Germinal center (tissue), 1 donor: ENCODE results near the gene SEL1L3.
"Not testable (repeated sequence)": the region's sequence is repeated elsewhere in the genome, so short reads cannot be mapped to it uniquely, and the experiment has no call there.

Experiments used
- DNase-seq: peaks from one replicate; pipeline ENCODE4 v3.0.0; 2012; ENCODE audit warnings: mixed read lengths, low spot score

Gene SEL1L3

DNA sequence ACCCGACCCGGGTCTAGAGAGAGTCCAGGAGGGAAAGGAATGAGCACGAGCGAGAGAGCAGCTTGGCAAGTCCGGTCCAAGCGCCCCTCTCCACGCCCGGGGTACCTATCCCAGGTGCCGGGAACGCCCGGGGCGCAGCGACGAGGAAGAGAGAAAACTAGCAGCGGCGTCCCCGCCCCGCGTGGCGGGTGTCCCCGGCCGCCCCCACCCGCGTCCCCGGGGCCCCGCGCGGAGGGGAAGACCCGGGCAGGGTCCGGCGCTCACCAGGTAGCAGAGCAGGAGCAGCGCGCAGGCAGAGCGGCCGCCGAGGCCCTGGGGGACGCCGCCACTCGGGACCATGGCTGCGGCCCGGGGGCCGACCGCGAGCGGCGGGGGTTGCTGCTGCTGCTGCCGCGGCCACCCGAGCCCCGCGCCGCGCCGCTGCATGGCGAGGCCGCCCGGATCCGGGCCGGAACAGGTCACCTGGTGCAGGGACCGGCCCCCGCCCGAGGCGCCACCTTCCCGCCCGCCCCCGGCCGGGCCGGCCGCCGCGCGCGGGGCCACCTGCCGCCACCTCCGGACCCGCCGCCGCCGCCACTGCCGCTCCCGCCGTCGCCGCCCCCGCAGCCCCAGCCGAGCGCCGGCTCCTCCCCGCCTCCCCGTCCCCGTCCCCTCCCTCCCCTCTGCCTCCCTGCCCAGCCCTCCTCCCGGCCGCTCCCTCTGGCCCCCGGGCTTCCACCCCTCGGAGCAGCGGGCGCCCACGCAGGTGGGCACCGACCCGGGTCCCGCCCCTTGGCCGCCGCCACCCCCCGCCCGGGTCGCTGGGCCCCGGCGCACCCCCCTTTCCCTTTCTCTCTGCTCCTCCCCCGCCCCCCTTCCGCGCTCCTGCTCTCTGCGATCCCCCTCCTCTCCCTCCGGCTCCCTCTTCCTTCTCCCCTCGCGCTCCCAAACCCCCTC, at the start of gene SEL1L3:
Gene SEL1L3 (minus strand): TSS at position 578 of the 936 bp plus-strand sequence. CDS start 152 bp downstream, at position 426.
- DNase-seq: peak; percentile 85

DNA sequence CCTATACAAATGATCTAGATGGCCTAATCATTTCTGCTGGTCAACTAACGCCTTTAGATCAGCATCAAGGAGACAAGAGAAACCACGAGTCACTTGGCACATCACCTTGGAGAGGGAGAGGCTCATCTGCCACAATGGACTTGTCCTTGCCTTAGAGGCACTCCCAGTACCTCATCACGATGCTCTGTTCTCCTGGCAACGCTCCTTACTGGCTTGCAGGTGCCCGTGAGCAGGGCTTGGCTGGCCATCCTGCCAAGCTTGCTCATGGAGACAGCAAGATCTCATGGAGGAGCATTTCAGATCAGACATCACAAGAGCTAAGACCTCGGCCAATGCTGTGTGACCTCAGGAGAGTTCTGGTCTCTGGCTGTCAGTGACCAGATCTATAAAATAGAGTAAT, 48.6 kb upstream of the SEL1L3 start:
- DNase-seq: no peak

DNA sequence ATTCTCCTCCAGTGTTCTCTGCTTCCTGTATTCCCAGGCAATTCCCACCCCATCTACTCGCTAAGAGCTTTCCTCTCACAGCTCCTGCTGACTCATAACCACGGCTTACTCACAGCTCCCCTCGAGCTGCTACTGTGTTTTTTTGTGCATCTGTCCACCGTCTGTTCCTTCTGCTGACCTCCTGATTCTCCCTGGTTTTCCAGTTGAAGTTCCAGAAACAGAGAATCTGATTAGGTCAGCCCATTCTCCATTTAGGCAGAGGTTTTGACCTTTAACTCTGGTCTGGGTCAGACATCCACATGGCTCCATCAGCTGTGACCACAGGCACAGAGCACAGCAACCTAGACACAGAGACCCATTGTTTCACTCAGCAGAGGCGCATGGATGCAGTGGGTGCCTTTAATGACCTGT, 45.7 kb upstream of the SEL1L3 start:
- no peak for DNase-seq

DNA sequence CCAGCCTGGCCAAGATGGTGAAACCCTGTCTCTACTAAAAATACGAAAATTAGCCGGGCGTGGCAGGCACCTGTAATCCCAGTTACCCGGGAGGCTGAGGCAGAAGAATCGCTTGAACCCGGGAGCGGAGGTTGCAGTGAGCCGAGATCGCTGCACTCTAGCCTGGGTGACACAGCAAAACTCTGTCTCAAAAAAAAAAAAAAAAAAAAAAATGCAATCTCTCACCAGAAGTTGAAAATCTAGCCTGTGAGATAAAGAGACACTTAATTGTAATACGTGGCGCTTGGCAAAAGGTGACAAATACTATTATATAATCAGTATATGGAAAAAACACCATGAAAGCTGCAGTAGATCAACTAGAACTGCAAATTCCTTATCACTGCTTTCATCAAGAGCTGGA, 43.3 kb upstream of the SEL1L3 start:
- DNase-seq: not testable (repeated sequence)

DNA sequence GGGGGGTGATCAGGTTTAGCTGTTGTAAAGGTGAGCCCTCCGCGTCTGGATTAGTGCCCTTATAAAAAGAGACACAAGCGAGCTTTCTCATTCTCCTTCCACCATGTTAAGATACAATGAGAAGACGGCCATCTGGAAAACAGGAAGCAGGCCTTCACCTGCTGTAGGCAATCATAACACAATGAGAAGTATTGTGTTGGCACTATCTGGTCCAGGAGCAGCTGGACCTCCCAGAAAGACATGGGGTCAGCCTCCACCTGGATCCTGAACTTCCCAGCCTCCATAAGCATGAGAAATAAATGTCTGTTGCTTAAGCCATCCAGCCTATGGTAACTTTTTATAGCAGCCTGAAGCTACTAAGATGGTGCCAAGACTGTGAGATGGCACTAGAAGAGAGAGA, 42.6 kb upstream of the SEL1L3 start:
- no peak for DNase-seq

DNA sequence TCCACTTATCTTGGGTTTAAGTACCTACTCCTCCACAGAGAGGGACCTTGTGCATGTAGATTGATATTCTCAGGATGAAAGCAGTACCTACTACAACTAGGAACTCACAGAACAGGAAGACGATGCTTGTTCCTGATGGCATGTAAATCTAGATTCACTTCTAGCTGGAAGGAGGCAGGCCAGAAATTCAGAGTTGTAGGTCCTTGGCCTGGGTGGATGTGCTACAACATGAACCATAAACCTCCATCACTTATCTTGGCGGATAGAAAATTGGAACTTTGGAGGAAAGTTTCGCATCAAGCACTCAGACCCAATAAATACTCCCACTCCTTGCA, 41.9 kb upstream of the SEL1L3 start:
- DNase-seq: peak; percentile 36

DNA sequence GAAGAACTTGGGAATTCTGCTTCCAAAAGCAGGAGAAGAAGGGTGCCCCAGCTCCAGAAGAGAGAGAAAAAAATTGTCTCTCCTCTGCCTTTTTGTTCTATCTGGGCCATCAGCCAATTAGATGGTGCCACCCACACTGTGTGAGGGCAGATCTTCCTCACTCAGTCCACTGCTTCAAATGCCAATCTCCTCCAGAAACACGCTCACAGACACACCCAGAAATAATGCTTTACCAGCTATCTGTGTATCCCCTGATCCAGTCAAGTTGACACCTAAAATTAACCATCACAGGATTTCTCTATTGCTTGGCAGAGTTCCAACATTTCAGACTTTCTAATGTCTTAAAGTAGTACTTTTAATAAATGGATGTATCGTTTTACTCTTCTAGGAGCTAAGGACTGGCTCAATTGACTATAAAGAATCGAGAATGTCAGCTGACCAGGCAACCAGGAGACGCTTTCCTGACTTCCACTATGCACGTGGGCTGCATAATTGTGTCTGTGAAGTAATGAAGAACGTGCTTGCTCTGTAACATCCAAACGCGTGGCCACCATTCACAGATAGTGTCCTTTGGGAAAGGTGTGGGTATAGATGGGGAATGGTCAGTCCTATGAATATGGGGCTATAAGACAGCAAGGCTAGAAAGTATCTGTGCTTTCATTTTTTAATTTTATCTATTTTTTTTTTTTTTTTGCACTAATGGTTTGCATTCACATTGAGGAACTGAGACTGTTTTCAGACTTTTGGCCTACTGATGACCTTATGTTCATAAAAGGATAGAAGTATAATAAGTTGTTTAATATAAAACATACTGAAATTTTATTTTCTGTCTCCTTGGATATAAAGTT, 41.3 kb upstream of the SEL1L3 start:
- DNase-seq: peak; percentile 21

DNA sequence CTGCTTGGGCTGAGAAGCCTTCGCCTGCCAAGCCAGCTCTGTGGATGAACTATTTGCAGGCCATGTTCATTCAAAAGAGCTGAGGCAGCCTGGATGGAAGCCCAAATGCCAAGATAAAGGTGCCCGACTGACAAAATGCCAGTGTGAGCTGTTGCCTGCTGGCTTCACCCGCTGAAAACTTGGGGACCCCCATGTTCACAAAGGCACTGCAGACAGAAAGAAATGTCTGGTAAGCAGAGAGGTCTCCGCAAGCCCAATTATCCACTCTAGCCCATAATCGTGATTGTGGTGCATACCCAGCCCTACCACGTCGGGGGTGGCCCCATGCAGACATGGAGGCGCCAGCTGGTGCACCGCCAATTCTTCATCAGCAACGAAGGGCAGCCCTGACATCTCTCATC, 38.2 kb upstream of the SEL1L3 start:
- DNase-seq: no peak

DNA sequence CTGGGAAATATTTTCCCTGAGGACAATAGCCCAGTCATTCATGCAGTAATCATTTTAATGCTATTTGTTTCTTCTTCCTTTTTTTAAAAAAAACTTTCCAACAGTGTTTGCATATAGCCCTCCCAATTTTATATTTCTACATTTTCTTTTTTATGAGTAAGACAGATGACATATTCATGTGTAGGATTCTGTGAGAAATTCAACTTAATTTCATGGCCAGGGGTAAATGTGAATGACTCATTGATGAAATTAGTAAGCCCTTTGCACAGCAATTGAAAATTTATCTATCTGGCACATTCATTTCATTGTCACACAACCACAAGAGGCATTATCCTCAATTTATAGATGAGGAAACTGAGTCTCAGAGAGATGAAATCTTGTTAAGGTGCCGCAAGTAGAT, 37.5 kb upstream of the SEL1L3 start:
- DNase-seq: no peak

DNA sequence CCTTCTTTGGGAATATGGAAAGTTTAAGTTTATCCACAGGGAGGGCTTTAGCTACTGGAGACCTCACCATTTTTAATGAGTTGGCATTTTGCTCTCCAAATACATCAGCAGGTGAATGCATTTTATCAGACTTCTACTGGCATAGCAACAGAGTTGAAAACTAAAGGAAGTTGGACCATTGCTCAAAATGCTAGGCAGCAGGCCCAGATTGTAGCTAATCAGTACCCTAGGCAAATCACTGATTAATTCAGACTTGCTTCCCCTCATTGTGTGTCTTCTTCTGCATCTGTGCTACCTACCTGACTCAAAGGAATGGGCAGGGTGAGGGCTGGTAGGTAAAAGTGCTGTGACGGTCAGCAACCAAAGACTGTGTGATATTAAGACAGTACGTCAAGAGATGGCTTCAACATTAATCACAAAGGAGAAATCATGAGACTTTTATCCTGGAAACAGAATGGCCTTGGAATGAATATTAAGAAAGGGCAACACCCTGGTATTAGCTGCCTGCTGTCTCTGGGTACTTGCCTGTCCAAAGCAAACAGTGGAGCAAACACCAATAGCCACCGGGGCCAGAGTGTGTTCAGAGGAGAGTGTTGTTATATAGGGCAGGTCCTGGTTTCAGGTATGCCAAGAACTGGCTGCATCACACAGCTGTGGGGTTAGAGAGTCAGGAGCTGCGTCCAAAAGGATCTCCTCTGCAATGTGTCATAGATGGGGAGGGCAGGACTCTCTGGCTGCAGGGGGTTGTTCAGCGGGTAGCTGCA, 34.2 kb upstream of the SEL1L3 start:
- DNase-seq: no peak

DNA sequence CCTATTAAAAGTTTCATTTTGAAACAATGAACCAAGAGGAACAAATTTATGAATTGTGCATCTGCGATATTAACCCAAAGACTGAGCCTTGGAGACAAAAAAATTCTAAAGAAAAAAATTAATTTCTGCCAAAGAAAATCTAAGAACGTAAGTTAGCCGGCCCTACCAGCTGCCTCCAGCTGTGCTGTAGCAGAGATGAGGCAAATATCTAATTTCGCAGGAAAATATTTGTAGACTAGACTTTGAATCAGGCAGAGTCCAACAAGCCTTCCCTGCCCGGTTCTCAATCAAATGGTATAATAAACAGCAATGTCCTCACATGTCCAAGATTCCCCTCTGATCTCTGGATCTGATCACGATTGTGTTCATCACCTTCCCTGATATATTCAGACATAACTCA, 30.0 kb upstream of the SEL1L3 start:
- DNase-seq: no peak

DNA sequence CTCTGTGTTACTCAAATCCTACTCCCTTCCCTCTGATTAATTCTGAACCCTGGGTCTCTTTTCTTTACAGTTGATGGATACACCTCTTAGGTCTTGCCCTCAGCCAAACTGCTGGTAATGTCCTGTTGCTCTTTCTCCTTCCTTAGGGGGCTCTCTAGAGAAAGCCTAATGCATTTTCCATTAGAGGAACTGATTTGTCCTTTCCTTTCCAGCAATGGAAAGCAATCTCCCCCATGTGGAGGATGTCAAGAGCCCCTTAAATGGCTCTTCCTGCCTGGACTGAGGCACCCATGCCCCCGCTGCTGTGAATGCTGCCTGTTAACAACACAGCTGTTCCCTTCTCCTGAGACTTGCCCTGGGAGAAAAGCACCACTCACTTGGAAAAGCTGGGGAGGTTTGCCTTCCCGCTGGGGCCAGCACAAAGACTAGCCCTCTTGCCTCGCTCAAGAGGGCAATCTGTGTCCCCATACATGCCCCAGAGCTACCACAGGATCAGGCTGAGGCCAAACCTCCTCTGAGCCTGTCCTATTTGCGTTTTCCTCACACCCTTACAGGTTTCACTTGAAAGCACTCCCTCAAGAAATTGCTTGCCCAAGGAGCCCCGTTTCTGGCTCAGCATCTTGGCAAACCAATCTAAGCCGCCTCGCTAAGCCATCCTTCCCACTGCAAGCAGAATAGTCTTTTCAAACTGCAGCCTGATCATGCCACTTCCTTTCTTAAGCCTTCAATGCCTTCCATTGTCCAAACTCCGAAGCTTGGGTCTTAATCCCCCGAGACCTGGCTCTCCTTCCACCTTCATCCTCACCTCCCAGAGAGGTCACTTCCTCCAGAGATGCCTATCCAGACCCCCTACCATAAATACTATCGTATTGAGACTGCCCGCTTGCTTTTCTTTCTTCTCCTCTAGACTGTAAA, 28.0 kb upstream of the SEL1L3 start:
- no peak for DNase-seq

DNA sequence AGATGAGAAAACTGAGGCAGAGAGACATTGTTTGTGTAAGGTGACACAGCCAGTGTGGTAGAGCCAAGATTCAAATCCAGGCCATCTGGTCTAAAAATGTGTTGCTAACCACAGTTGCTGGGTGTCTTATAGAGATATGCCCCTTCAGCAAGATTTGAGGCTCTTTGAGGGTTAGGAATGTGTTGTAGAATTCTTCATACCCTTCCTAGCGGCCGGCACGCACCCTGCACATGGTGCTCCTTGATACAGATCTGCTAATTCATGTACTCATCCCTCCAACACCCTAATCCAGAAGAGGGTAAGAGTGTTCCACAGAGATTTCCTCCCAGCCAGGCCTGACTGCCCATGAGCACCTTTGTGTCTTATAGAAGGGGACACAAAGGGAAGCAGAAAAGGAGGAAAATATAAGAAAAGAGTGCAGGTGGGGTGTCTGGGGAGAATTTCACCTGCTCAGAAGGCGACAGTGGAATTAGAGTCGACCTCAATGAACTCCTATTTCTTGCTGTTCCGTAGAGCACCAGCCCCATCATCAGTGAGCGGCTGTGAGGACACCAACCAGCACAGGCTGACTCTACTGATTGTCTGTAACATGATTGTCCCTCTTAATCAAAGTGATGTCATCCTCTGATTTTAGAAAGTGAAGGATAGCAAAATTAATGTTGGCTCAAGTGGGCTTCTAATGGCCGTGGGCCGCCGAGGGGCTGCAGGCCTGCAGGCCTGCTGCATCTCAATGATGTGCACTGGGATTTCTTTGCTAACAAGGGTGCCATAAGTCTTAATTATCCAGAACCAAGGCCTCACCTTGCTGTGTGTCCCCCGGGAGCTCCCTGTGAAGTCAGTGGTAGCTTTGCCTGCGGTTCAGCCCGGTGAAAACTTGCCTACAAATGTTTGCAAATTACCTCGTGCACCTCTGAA, 27.1 kb upstream of the SEL1L3 start:
- DNase-seq: no peak

DNA sequence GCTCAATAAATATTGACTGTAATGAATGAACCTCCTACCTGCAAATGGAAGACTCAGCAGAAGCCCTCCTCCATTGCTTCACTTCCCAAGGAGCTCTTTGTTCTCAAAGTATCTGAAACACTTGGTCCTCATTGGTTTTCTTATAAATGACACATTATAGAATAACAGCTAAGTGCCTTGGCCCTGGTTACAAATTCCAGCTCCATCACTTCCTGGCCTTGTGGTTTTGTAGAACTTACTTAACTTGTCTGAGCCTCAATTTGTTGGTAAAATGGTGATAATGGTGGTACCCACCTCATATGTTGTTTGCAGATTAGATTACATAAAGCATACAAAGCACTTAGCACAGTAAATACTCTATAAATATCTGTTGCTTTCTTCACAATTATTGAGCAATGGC, 26.0 kb upstream of the SEL1L3 start:
- no peak for DNase-seq

DNA sequence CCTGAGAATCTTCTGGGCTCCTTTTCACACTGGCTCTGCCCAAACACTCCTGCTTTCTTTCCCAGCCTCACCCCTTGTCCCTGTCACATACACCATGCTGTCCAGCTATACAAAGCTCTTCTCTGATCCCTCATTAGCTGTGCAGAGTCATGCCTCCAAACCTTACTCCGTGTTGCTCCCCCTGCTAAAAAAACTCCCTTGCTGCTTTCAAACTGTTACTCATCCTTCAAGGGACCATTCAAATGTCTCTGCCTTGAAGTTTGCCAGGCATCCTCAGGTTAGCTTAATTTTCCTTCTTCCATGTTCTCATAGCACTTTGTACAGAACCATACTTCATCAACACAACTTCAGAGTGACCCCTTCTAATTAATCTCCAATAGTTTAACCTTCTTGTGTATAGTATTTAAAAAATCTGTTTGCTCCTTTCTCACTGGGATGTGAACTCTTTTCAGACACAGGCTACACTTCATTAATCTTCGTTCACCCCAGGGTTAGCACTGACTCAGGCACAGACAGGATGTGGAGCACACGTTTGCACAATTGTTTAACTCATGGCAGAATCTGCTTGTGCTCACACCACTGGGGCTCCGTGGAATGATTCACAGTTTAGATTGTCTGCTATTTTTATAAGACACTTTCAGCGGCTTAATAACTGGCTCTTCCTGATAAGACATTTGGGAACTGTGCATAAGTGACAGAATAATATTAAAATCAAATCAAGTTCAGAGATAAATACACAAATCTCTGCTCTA, 21.4 kb upstream of the SEL1L3 start:
- no peak for DNase-seq

DNA sequence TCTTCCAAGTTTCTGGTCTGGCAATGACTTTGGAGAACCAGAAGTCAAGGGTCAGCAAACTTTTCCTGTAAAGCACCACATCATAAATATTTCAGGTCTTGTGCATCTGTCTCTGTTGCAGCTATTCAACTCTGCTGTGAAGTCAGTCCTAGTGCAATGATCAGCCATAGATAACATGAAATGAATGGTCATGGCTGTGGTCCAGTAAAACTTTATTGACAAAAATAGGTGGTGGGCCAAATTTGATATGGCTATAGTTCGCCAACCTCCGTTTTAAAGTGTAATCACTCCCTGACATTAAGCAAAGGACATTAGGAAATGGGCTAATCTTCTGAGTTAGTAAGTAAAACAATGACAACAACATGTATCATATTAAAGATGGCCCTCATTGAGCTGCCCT, 20.8 kb upstream of the SEL1L3 start:
- no peak for DNase-seq

DNA sequence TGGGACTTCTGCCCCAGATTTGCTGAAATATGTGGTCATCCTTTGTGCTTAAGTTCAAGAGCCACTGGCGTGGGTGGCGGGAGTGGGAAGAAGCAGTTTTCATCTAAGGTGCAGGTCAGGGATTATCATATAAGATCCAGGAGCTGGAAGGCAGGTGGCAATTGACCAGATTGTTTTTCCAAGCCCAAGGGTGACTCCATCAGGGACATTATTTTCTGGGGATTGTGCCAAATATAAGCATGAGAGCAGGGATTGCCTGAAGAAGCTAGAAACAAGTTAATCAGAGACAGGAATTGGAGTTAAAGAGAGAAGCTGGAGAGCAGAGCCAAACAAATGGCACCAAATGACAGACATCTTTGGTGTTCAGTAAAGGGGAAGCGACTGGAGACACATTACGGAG, 19.4 kb upstream of the SEL1L3 start:
- DNase-seq: no peak

DNA sequence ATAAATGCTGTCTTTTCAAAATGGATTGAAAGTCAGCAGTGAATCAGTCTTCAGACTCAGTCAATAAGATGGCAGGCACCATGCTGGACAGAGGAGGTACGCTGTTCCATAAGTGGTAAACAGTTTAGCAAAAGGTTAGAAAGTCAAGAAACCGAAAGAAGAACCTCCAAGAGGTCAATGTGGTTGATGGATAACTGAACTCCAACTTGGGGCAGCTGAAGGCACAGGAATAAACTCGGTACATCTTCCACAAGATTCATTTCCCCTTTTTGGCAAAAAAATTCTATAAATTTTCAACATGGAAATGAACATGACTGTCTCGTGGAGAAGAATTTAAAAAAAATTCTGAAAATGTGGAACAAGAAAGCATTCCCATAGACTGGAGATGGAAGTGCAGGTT, 18.4 kb upstream of the SEL1L3 start:
- DNase-seq: no peak

DNA sequence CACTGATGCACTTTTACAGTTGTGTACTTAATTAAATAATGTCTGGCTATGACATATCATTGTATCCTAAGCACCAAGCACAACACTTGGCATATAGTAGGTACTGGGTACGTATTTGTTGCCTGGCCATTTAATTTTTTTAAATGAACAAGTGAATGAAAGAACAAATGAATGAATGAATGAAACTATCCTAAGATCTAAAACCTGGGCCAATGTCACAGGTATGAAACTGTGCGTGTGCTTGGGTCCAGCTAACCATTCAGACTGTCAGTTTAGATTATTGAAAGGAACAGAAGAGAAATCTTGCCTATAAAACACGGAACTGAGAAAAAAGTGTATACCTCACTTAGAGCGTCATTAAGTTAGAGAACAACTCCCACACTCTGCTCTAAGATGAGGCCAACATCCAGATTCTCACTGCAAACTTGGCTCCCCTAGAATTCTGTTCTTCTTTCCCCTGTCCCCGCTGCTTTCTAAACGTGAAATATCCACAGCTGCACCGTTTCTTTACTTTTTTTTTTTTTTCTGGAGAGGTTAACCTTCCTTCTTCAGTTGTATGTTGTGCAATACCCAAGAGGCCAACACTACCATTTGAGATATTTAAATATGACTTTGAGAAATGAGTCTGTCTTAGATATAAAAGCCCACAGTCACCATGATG, 17.3 kb upstream of the SEL1L3 start:
- DNase-seq: no peak
